GM12864 (cell line): ENCODE measurements around the gene RIMBP2.

Source experiments
- DNase-seq: peaks from one replicate; pipeline ENCODE4 v3.0.0-alpha.2; 2011; ENCODE audit warnings: low read depth
- H3K4me3 ChIP-seq: 2 replicates; pipeline ENCODE4 v1.5.1; 2011; ENCODE audit warnings: mild to moderate bottlenecking, low read depth, low read length, control low read depth
- CTCF ChIP-seq: IDR thresholded peaks from 2 replicates; pipeline ENCODE4 v1.5.1; 2011; ENCODE audit warnings: low read depth, mild to moderate bottlenecking, moderate library complexity, low read length, control low read depth, inconsistent platforms; ENCODE audit errors: missing control alignments

Gene RIMBP2

GRCh38 chr12:130687190-130687589 is 28.9 kb downstream of the RIMBP2 start:
- DNase-seq: no peak
- no peak overlapping the region for H3K4me3 ChIP-seq
- no peak for TF ChIP-seq CTCF

- no peak overlapping the region for H3K4me3 ChIP-seq
- no peak for DNase-seq
- TF ChIP-seq CTCF: no peak
Measured at GRCh38 chr12:130686511-130686991, 29.5 kb downstream of the RIMBP2 start.

- no peak for DNase-seq
- H3K4me3 ChIP-seq: no peak overlapping the region
- TF ChIP-seq CTCF: no peak
Measured at GRCh38 chr12:130685850-130686249, 30.2 kb downstream of the RIMBP2 start.

GRCh38 chr12:130685250-130685787 is 30.8 kb downstream of the RIMBP2 start:
- no peak for TF ChIP-seq CTCF
- DNase-seq: no peak

GRCh38 chr12:130683811-130684210 is 32.3 kb downstream of the RIMBP2 start:
- H3K4me3 ChIP-seq: no peak overlapping the region
- TF ChIP-seq CTCF: no peak
- no peak for DNase-seq

More at GRCh38 chr12:130685250-130685787, 30.8 kb downstream of the RIMBP2 start:
- H3K4me3 ChIP-seq: no peak overlapping the region

- no peak for DNase-seq
- no peak for TF ChIP-seq CTCF
- H3K4me3 ChIP-seq: no peak overlapping the region
Measured at GRCh38 chr12:130683080-130683479, 33.0 kb downstream of the RIMBP2 start.

GRCh38 chr12:130680451-130680990 is 35.6 kb downstream of the RIMBP2 start:
- no peak for DNase-seq
- no peak overlapping the region for H3K4me3 ChIP-seq

More at GRCh38 chr12:130680451-130680990, 35.6 kb downstream of the RIMBP2 start:
- TF ChIP-seq CTCF: no peak
